ENCODE results near the gene RIBC2. TPM values are rescaled to one million over a fixed set of nuclear protein-coding genes. Genes with fewer than 3 reads are reported as not detected.

RIBC2 gene
- total and polyA plus RNA-seq, 2 donors, result 0.66 to 2.2 TPM

DNA sequence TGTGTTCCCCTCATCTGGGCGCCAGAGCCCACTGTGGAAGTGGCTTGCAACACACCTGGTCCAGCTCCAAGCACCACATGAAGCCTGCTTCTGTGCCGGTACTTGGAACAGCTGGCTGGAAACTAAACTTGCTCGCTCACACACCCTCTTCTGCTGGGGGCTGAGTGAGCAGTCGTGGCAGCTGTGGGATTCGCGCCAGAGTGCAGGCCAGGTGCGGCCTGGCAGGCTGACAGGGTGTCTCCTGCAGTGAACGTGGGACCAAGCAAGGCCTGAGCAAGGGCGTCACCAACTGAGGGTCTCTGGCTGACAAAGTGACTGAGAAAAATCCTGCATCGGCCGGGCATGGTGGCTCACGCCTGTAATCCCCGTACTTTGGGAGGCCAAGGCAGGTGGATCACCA is 15.3 kb upstream of the RIBC2 start:
- Histone ChIP-seq H3K27me3 (ENCODE audit: control insufficient read depth in 2 of 2, insufficient read depth in 1 of 2, low read length in 1 of 2) (no peaks in the 10 kb centered on the region), H3K4me3 (ENCODE audit: low read length in 2 of 2) (no peak overlapping the region), H3K27ac (ENCODE audit: low read depth in 1 of 2, low read length in 1 of 2) (no peak overlapping the region), H3K36me3 (ENCODE audit: control insufficient read depth in 2 of 2, insufficient read depth in 2 of 2, low read length in 1 of 2) (no peaks in the 10 kb centered on the region), H3K9me3 (ENCODE audit: control insufficient read depth in 2 of 2, insufficient read depth in 1 of 2, low read length in 1 of 2) (no peaks in the 10 kb centered on the region), H3K4me1 (ENCODE audit: control insufficient read depth in 2 of 2, insufficient read depth in 2 of 2, low read length in 2 of 2) (no peaks in the 10 kb centered on the region)
- 92% methylated on average over 13 of the region's 13 CpGs for WGBS
- DNase-seq (ENCODE audit: low read depth in 6 of 9, low spot score in 9 of 9), result no peak

- no peaks in the 10 kb centered on the region for H3K27me3 ChIP-seq (ENCODE audit: control insufficient read depth in 2 of 2, insufficient read depth in 1 of 2, low read length in 1 of 2)
- WGBS, result 95% methylated on average over 5 of the region's 5 CpGs
- H3K27ac ChIP-seq (ENCODE audit: low read depth in 1 of 2, low read length in 1 of 2), result no peak overlapping the region
- H3K4me1 ChIP-seq (ENCODE audit: control insufficient read depth in 2 of 2, insufficient read depth in 2 of 2, low read length in 2 of 2), result no peaks in the 10 kb centered on the region
- H3K36me3 ChIP-seq (ENCODE audit: control insufficient read depth in 2 of 2, insufficient read depth in 2 of 2, low read length in 1 of 2), result no peaks in the 10 kb centered on the region
- no peak overlapping the region for H3K4me3 ChIP-seq (ENCODE audit: low read length in 2 of 2)
- H3K9me3 ChIP-seq (ENCODE audit: control insufficient read depth in 2 of 2, insufficient read depth in 1 of 2, low read length in 1 of 2), result no peaks in the 10 kb centered on the region
- DNase-seq (ENCODE audit: low read depth in 6 of 9, low spot score in 9 of 9), result no peak
Observed at GRCh38 chr22:45399712-45400445, 13.6 kb upstream of the RIBC2 start.

GRCh38 chr22:45402466-45402985 is 11.0 kb upstream of the RIBC2 start:
- Histone ChIP-seq H3K4me1 (ENCODE audit: control insufficient read depth in 2 of 2, insufficient read depth in 2 of 2, low read length in 2 of 2) (no peaks in the 10 kb centered on the region), H3K27me3 (ENCODE audit: control insufficient read depth in 2 of 2, insufficient read depth in 1 of 2, low read length in 1 of 2) (no peaks in the 10 kb centered on the region), H3K9me3 (ENCODE audit: control insufficient read depth in 2 of 2, insufficient read depth in 1 of 2, low read length in 1 of 2) (peaks cover 0 to 2% of the 10 kb centered on the region in 2 donors), H3K27ac (ENCODE audit: low read depth in 1 of 2, low read length in 1 of 2) (no peak overlapping the region), H3K4me3 (ENCODE audit: low read length in 2 of 2) (no peak overlapping the region), H3K36me3 (ENCODE audit: control insufficient read depth in 2 of 2, insufficient read depth in 2 of 2, low read length in 1 of 2) (no peaks in the 10 kb centered on the region)
- DNase-seq (ENCODE audit: low read depth in 6 of 9, low spot score in 9 of 9), result no peak
- WGBS, result 95% methylated on average over 3 of the region's 3 CpGs

GRCh38 chr22:45407793-45408192 is 5.7 kb upstream of the RIBC2 start:
- Histone ChIP-seq H3K4me3 (ENCODE audit: low read length in 2 of 2) (no peak overlapping the region), H3K36me3 (ENCODE audit: control insufficient read depth in 2 of 2, insufficient read depth in 2 of 2, low read length in 1 of 2) (no peaks in the 10 kb centered on the region), H3K9me3 (ENCODE audit: control insufficient read depth in 2 of 2, insufficient read depth in 1 of 2, low read length in 1 of 2) (peaks cover 0 to 6% of the 10 kb centered on the region in 2 donors), H3K4me1 (ENCODE audit: control insufficient read depth in 2 of 2, insufficient read depth in 2 of 2, low read length in 2 of 2) (no peaks in the 10 kb centered on the region), H3K27me3 (ENCODE audit: control insufficient read depth in 2 of 2, insufficient read depth in 1 of 2, low read length in 1 of 2) (no peaks in the 10 kb centered on the region), H3K27ac (ENCODE audit: low read depth in 1 of 2, low read length in 1 of 2) (no peak overlapping the region)
- WGBS, result 98% methylated on average over 5 of the region's 5 CpGs
- no peak for DNase-seq (ENCODE audit: low read depth in 6 of 9, low spot score in 9 of 9)

DNA sequence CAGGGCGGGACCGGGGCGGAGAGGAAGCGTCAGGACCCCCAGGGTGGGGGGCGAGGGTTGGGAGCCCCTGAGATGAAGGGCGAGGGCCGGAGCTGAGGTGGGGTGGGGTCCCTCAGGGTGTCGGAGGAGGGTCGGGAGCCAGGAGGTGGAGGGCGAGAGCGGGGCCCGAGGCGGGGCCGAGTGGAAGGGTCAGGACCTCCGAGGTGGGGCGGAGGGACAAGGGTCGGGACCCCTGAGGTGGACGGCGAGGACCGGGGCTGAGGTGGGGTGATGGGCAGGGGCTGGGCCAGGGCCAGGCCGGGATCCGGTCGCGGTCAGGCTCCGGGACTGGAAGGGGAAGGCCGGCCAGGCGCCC is 503 bp upstream of the RIBC2 start:
- H3K4me1 ChIP-seq (ENCODE audit: control insufficient read depth in 2 of 2, insufficient read depth in 2 of 2, low read length in 2 of 2), result peaks cover 8 to 9% of the 10 kb centered on the region in 2 donors
- WGBS, result 93% methylated on average over 27 of the region's 27 CpGs
- no peaks in the 10 kb centered on the region for H3K36me3 ChIP-seq (ENCODE audit: control insufficient read depth in 2 of 2, insufficient read depth in 2 of 2, low read length in 1 of 2)

DNA sequence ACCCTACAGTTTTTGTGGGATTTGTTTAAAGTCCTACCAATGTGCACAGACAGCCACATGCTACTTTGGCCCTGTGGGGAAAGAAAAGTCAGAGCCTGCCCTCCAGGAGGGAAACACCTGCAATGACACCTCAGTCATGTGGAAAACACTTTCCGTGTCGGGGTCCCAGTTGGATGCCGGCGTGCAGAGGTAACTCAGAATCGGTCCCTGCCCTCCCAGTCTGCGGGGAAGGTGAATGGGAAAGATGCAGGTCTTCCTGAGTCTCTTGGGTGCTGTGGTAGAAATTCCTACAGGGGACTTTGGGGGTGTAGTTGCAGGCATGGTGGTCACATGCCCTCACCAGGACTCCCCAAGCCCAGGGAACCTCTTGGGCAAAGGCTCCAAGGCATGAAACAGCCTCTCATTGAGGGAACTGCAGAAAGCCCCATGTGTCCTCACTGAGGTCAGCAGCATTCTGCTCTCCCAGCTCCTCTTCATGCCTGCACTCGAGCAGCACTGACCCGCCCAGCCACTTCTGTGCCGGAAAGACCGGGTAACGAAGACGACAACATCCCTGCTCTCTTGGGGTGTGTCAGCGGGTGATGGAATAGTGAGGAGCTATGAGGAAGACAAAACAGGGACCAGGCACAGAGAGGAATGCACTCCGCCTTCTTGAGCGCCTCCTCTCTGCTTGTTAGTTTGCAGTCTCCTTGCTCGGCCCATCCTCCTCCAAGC is 4.7 kb downstream of the RIBC2 start:
- Histone ChIP-seq H3K4me1 (ENCODE audit: control insufficient read depth in 2 of 2, insufficient read depth in 2 of 2, low read length in 2 of 2) (peaks cover 5 to 8% of the 10 kb centered on the region in 2 donors), H3K27me3 (ENCODE audit: control insufficient read depth in 2 of 2, insufficient read depth in 1 of 2, low read length in 1 of 2) (peaks cover 0 to 8% of the 10 kb centered on the region in 2 donors), H3K9me3 (ENCODE audit: control insufficient read depth in 2 of 2, insufficient read depth in 1 of 2, low read length in 1 of 2) (peaks cover 0 to 6% of the 10 kb centered on the region in 2 donors), H3K36me3 (ENCODE audit: control insufficient read depth in 2 of 2, insufficient read depth in 2 of 2, low read length in 1 of 2) (no peaks in the 10 kb centered on the region), H3K27ac (ENCODE audit: low read depth in 1 of 2, low read length in 1 of 2) (no peak overlapping the region), H3K4me3 (ENCODE audit: low read length in 2 of 2) (no peak overlapping the region)
- no peak for DNase-seq (ENCODE audit: low read depth in 6 of 9, low spot score in 9 of 9)
- WGBS, result 97% methylated on average over 16 of the region's 16 CpGs

More for the DNA sequence above, 503 bp upstream of the RIBC2 start:
- DNase-seq (ENCODE audit: low read depth in 6 of 9, low spot score in 9 of 9), result no peak
- Histone ChIP-seq H3K9me3 (ENCODE audit: control insufficient read depth in 2 of 2, insufficient read depth in 1 of 2, low read length in 1 of 2) (peaks cover 0 to 14% of the 10 kb centered on the region in 2 donors), H3K27me3 (ENCODE audit: control insufficient read depth in 2 of 2, insufficient read depth in 1 of 2, low read length in 1 of 2) (peaks cover 0 to 8% of the 10 kb centered on the region in 2 donors), H3K27ac (ENCODE audit: low read depth in 1 of 2, low read length in 1 of 2) (no peak overlapping the region), H3K4me3 (ENCODE audit: low read length in 2 of 2) (no peak overlapping the region)

- H3K4me1 ChIP-seq (ENCODE audit: control insufficient read depth in 2 of 2, insufficient read depth in 2 of 2, low read length in 2 of 2), result peaks cover 1 to 3% of the 10 kb centered on the region in 2 donors
- WGBS, result 97% methylated on average over 6 of the region's 6 CpGs
- peaks cover 0 to 2% of the 10 kb centered on the region in 2 donors for H3K9me3 ChIP-seq (ENCODE audit: control insufficient read depth in 2 of 2, insufficient read depth in 1 of 2, low read length in 1 of 2)
- H3K36me3 ChIP-seq (ENCODE audit: control insufficient read depth in 2 of 2, insufficient read depth in 2 of 2, low read length in 1 of 2), result no peaks in the 10 kb centered on the region
- no peak overlapping the region for H3K4me3 ChIP-seq (ENCODE audit: low read length in 2 of 2)
- no peak overlapping the region for H3K27ac ChIP-seq (ENCODE audit: low read depth in 1 of 2, low read length in 1 of 2)
- H3K27me3 ChIP-seq (ENCODE audit: control insufficient read depth in 2 of 2, insufficient read depth in 1 of 2, low read length in 1 of 2), result peaks cover 0 to 3% of the 10 kb centered on the region in 2 donors
- no peak for DNase-seq (ENCODE audit: low read depth in 6 of 9, low spot score in 9 of 9)
Observed at GRCh38 chr22:45418770-45419138, 5.3 kb downstream of the RIBC2 start.

DNA sequence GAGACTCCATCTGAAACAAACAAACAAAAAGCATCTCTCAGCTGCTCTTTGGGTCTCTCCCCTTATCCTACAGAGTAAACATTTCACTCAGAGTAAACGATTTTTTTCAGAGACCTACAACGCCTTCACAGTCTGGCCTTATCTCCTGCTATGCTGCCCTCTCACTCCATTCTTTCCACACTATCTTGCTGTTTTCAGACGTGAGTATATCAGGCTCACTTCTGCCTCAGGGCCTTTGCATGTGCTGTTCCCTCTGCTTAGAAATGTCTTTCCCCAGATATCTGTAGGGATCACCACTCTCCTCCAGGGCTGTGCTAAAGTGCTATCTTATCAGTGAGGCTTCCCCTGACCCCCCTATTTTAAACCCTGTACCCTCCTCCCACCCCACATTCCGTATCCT is 6.5 kb downstream of the RIBC2 start:
- WGBS, result 98% methylated on average over 4 of the region's 4 CpGs
- Histone ChIP-seq H3K27ac (ENCODE audit: low read depth in 1 of 2, low read length in 1 of 2) (no peak overlapping the region), H3K27me3 (ENCODE audit: control insufficient read depth in 2 of 2, insufficient read depth in 1 of 2, low read length in 1 of 2) (no peaks in the 10 kb centered on the region), H3K9me3 (ENCODE audit: control insufficient read depth in 2 of 2, insufficient read depth in 1 of 2, low read length in 1 of 2) (no peaks in the 10 kb centered on the region), H3K4me1 (ENCODE audit: control insufficient read depth in 2 of 2, insufficient read depth in 2 of 2, low read length in 2 of 2) (no peaks in the 10 kb centered on the region), H3K36me3 (ENCODE audit: control insufficient read depth in 2 of 2, insufficient read depth in 2 of 2, low read length in 1 of 2) (no peaks in the 10 kb centered on the region), H3K4me3 (ENCODE audit: low read length in 2 of 2) (no peak overlapping the region)
- no peak for DNase-seq (ENCODE audit: low read depth in 6 of 9, low spot score in 9 of 9)

DNA sequence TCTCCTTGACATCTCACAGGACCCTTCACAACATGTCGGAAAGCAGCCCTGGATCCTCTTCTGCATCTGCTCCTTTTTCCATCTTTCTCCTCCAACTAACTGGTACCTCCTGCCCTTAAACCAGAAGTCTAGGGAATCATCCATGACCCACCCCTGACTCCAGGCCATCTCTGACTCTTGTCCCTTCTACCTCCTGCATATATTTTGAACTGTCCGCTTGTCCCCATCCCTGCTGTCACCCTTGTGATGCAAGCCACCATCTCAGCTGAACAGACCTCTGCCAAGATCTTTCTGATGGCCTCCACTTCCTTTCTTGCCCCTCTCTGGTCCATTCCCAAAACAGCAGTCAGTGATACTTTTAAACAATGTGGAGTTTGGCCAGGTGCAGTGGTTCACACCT is 7.0 kb downstream of the RIBC2 start:
- Histone ChIP-seq H3K27me3 (ENCODE audit: control insufficient read depth in 2 of 2, insufficient read depth in 1 of 2, low read length in 1 of 2) (no peaks in the 10 kb centered on the region), H3K4me1 (ENCODE audit: control insufficient read depth in 2 of 2, insufficient read depth in 2 of 2, low read length in 2 of 2) (no peaks in the 10 kb centered on the region), H3K4me3 (ENCODE audit: low read length in 2 of 2) (no peak overlapping the region), H3K27ac (ENCODE audit: low read depth in 1 of 2, low read length in 1 of 2) (no peak overlapping the region), H3K9me3 (ENCODE audit: control insufficient read depth in 2 of 2, insufficient read depth in 1 of 2, low read length in 1 of 2) (no peaks in the 10 kb centered on the region), H3K36me3 (ENCODE audit: control insufficient read depth in 2 of 2, insufficient read depth in 2 of 2, low read length in 1 of 2) (no peaks in the 10 kb centered on the region)
- over 99% methylated on average over 2 of the region's 2 CpGs for WGBS
- DNase-seq (ENCODE audit: low read depth in 6 of 9, low spot score in 9 of 9), result no peak
